SK-N-SH (cell line): ENCODE data around the gene ALDOB. TPM values are rescaled to one million over a fixed set of nuclear protein-coding genes. Genes with fewer than 3 reads are reported as not detected.

ENCODE experiments used
- CTCF ChIA-PET: fragments of 300-600, 350-600 bp; formaldehyde crosslinking; extraction: SDS; loops from one replicate; lab custom pipeline; 2021; lab: Yijun Ruan, JAX
- POLR2A ChIA-PET: fragments of 350-600 bp; sonication (Branson Sonifier 250); formaldehyde crosslinking; extraction: SDS; loops from one replicate; lab custom pipeline; 2020; ENCODE audit warnings: antibody characterized with exemption, inconsistent platforms; lab: Yijun Ruan, JAX
- DNase-seq: peaks from one replicate; pipeline ENCODE4 v3.0.0; 2012
- H2AFZ ChIP-seq: fragments of 200-600 bp; sonication (generic); 2 replicates; pipeline ENCODE4 v1.8.1; 2016; ENCODE audit warnings: antibody characterized with exemption, mild to moderate bottlenecking, low read depth
- H3F3A ChIP-seq: fragments of 200-600 bp; sonication (generic); replicated peaks from 2 replicates; pipeline ENCODE3; 2016; ENCODE audit warnings: antibody characterized with exemption, mild to moderate bottlenecking; ENCODE audit not compliant: insufficient read depth
- H3K27ac ChIP-seq, 2 experiments: fragments of 200-500 bp in 1 of 2; fragments of 200-600 bp in 1 of 2; sonication (Bioruptor generic) in 1 of 2; sonication (generic), shearing (Covaris generic) in 1 of 2; 2 replicates each; pipeline versions ENCODE4 v1.5.1 to v1.6.1; 2014 to 2016; ENCODE audit warnings: low read depth in 2 of 2, inconsistent platforms in 1 of 2, low read length in 1 of 2, mild to moderate bottlenecking in 1 of 2, mixed read lengths in 1 of 2
- H3K27me3 ChIP-seq: fragments of 200-600 bp; sonication (generic), shearing (Covaris generic); 2 replicates; pipeline ENCODE4 v1.6.1; 2016; ENCODE audit warnings: mixed run types; ENCODE audit not compliant: insufficient read depth
- H3K36me3 ChIP-seq, 2 experiments: fragments of 200-500 bp in 1 of 2; fragments of 200-600 bp in 1 of 2; sonication (Bioruptor generic) in 1 of 2; sonication (generic) in 1 of 2; replicated peaks in 1 of 2; 2 replicates each; pipeline versions ENCODE3 to v1.5.1; 2014 to 2016; ENCODE audit warnings: low read length in 1 of 2, mild to moderate bottlenecking in 1 of 2; ENCODE audit not compliant: insufficient read depth in 2 of 2, control insufficient read depth in 1 of 2
- H3K4me1 ChIP-seq, 2 experiments: fragments of 200-500 bp in 1 of 2; fragments of 200-600 bp in 1 of 2; sonication (Bioruptor generic) in 1 of 2; sonication (generic), shearing (Covaris generic) in 1 of 2; 2 replicates each; pipeline versions ENCODE4 v1.5.1 to v1.6.1; 2014 to 2016; ENCODE audit warnings: low read depth in 1 of 2, low read length in 1 of 2, mixed run types in 1 of 2; ENCODE audit not compliant: insufficient read depth in 2 of 2, control insufficient read depth in 1 of 2
- H3K4me2 ChIP-seq: fragments of 200-600 bp; sonication (generic), shearing (Covaris generic); 2 replicates; pipeline ENCODE4 v1.6.1; 2017; ENCODE audit warnings: mixed run types
- H3K4me3 ChIP-seq, 2 experiments: fragments of 200-500 bp in 1 of 2; fragments of 200-600 bp in 1 of 2; sonication (Bioruptor generic) in 1 of 2; sonication (generic), shearing (Covaris generic) in 1 of 2; 2 replicates each; pipeline versions ENCODE4 v1.5.1 to v1.8.1; 2014 to 2016; ENCODE audit warnings: low read depth in 2 of 2, inconsistent platforms in 1 of 2, low read length in 1 of 2, mild to moderate bottlenecking in 1 of 2, mixed read lengths in 1 of 2, moderate library complexity in 1 of 2
- H3K79me2 ChIP-seq: fragments of 200-600 bp; sonication (generic); 2 replicates; pipeline ENCODE4 v1.8.1; 2017; ENCODE audit warnings: mild to moderate bottlenecking; ENCODE audit not compliant: insufficient read depth
- H3K9ac ChIP-seq: fragments of 200-600 bp; sonication (generic); 2 replicates; pipeline ENCODE4 v1.6.1; 2017; ENCODE audit warnings: mixed run types
- H3K9me2 ChIP-seq: fragments of 200-600 bp; sonication (generic); 2 replicates; pipeline ENCODE4 v1.6.1; 2017; ENCODE audit warnings: mixed run types
- H3K9me3 ChIP-seq: fragments of 200-600 bp; sonication (generic); 2 replicates; pipeline ENCODE4 v1.6.1; 2017; ENCODE audit warnings: mixed run types, mild to moderate bottlenecking, moderate library complexity
- H4K20me1 ChIP-seq: fragments of 200-600 bp; sonication (generic); 2 replicates; pipeline ENCODE4 v1.6.1; 2017; ENCODE audit warnings: mild to moderate bottlenecking, mixed run types; ENCODE audit not compliant: insufficient read depth
- CHD2 ChIP-seq: fragments of 150-350 bp; IDR thresholded peaks from 2 replicates; pipeline ENCODE4 v1.6.1; 2018; ENCODE audit warnings: low read length; ENCODE audit not compliant: partially characterized antibody
- ELF1 ChIP-seq: IDR thresholded peaks from 2 replicates; pipeline ENCODE4 v1.4.0; 2012
- FOXJ3 ChIP-seq: sonication (generic); formaldehyde crosslinking; IDR thresholded peaks from 2 replicates; pipeline ENCODE4 v1.5.1; 2020; ENCODE audit warnings: mild to moderate bottlenecking, missing genetic modification reagents
- FOXM1 ChIP-seq: IDR thresholded peaks from 2 replicates; pipeline ENCODE4 v1.4.0; 2012; ENCODE audit warnings: low read depth, mild to moderate bottlenecking
- GABPA ChIP-seq: IDR thresholded peaks from 2 replicates; pipeline ENCODE4 v1.4.0; 2012; ENCODE audit warnings: low read depth, mild to moderate bottlenecking
- GATA2 ChIP-seq: sonication (generic); formaldehyde crosslinking; IDR thresholded peaks from 2 replicates; pipeline ENCODE4 v1.5.0; 2020; ENCODE audit warnings: mild to moderate bottlenecking, missing genetic modification reagents
- JUND ChIP-seq: IDR thresholded peaks from 2 replicates; pipeline ENCODE4 v1.4.0; 2012
- MAX ChIP-seq: IDR thresholded peaks from 2 replicates; pipeline ENCODE4 v1.4.0; 2012; ENCODE audit warnings: low read depth
- MEF2A ChIP-seq: IDR thresholded peaks from 2 replicates; pipeline ENCODE4 v1.4.0; 2012; ENCODE audit warnings: low read depth, borderline replicate concordance
- MXI1 ChIP-seq: IDR thresholded peaks from 2 replicates; pipeline ENCODE4 v1.6.1; 2012; ENCODE audit warnings: mild to moderate bottlenecking, low read depth, low read length, improper control_type of control experiment
- NRF1 ChIP-seq: IDR thresholded peaks from 2 replicates; pipeline ENCODE4 v1.6.1; 2012; ENCODE audit warnings: low read depth, mild to moderate bottlenecking, low read length
- RAD21 ChIP-seq: IDR thresholded peaks from 2 replicates; pipeline ENCODE4 v1.6.1; 2012; ENCODE audit warnings: mild to moderate bottlenecking, low read length
- REST ChIP-seq: IDR thresholded peaks from 2 replicates; pipeline ENCODE4 v1.6.1; 2012; ENCODE audit warnings: mild to moderate bottlenecking, low read depth, low read length, moderate library complexity
- RXRA ChIP-seq: IDR thresholded peaks from 2 replicates; pipeline ENCODE4 v1.4.0; 2012; ENCODE audit warnings: low read depth, mild to moderate bottlenecking, borderline replicate concordance
- SMC3 ChIP-seq: IDR thresholded peaks from 2 replicates; pipeline ENCODE4 v1.6.1; 2012; ENCODE audit warnings: low read depth, low read length, improper control_type of control experiment
- TAF1 ChIP-seq: IDR thresholded peaks from 2 replicates; pipeline ENCODE4 v1.6.1; 2012; ENCODE audit warnings: low read depth, mild to moderate bottlenecking, low read length, moderate library complexity, borderline replicate concordance
- TCF12 ChIP-seq: IDR thresholded peaks from 2 replicates; pipeline ENCODE4 v1.4.0; 2012
- TEAD4 ChIP-seq: IDR thresholded peaks from 2 replicates; pipeline ENCODE4 v1.4.0; 2012; ENCODE audit warnings: mild to moderate bottlenecking, borderline replicate concordance; ENCODE audit not compliant: insufficient read depth
- YY1 ChIP-seq: IDR thresholded peaks from 2 replicates; pipeline ENCODE4 v1.4.0; 2012; ENCODE audit warnings: low read depth, mild to moderate bottlenecking
- ZBTB33 ChIP-seq: IDR thresholded peaks from 2 replicates; pipeline ENCODE4 v1.4.0; 2012; ENCODE audit warnings: low read depth, borderline replicate concordance
- WGBS: methylation state at CpG from one replicate; pipeline ENCODE4 v1.1.6; 2017; ENCODE audit warnings: low lambda C conversion rate; 5-methylcytosine and 5-hydroxymethylcytosine counted together
- polyA plus RNA-seq, 3 experiments: library from polyadenylated mRNA; depleted of rRNA; stranded (reverse); fragments of >200 nt; gene quantifications; 2 replicates each; pipeline ENCODE4 v1.2.3, GENCODE V29; 2012
- TF ChIP-seq, protein P1 (sequence below): IDR thresholded peaks from 2 replicates; pipeline ENCODE4 v1.4.0; 2012; ENCODE audit warnings: low read depth, borderline replicate concordance

Gene ALDOB
- polyA plus RNA-seq, 1 of the 3 experiments (the other 2 are of a cell fraction), result not detected

- TF ChIP-seq REST (no peak), GABPA (no peak), RXRA (no peak), MAX (no peak), SMC3 (no peak)
- TF ChIP-seq, protein P1, sequence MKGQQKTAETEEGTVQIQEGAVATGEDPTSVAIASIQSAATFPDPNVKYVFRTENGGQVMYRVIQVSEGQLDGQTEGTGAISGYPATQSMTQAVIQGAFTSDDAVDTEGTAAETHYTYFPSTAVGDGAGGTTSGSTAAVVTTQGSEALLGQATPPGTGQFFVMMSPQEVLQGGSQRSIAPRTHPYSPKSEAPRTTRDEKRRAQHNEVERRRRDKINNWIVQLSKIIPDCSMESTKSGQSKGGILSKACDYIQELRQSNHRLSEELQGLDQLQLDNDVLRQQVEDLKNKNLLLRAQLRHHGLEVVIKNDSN, result no peak
- TF ChIP-seq, all 33 proteins: peak for 0
Observed at GRCh38 chr9:101372327-101373118, 63.1 kb downstream of the ALDOB start (continued).

GRCh38 chr9:101371813-101372212 is 63.8 kb downstream of the ALDOB start:
- H3K27me3 ChIP-seq, result no peaks in the 10 kb centered on the region
- DNase-seq, result no peak
- no peak for TF ChIP-seq FOXM1
- no peak for TF ChIP-seq MXI1
- no peak for TF ChIP-seq TEAD4
- no peak for TF ChIP-seq REST
- no peak for TF ChIP-seq CHD2
- no peak for TF ChIP-seq TAF1
- no peak for TF ChIP-seq FOXJ3 (CRISPR knock-in tag)
- no peak for TF ChIP-seq JUND
- TF ChIP-seq ZBTB33, result no peak
- TF ChIP-seq ELF1, result no peak
- no peak for TF ChIP-seq TCF12
- no peak for TF ChIP-seq YY1
- TF ChIP-seq GATA2 (CRISPR knock-in tag), result no peak
- TF ChIP-seq RAD21, result no peak
- no peak for TF ChIP-seq MAX
- TF ChIP-seq MEF2A, result no peak
- TF ChIP-seq NRF1, result no peak

More at GRCh38 chr9:101371813-101372212, 63.8 kb downstream of the ALDOB start:
- Histone ChIP-seq H3K9ac (no peak overlapping the region), H3K9me3 (no peaks in the 10 kb centered on the region), H3F3A (peaks cover 16% of the 10 kb centered on the region), H4K20me1 (no peaks in the 10 kb centered on the region), H2AFZ (no peak overlapping the region), H3K27ac (no peak overlapping the region), H3K4me3 (no peak overlapping the region), H3K36me3 (no peaks in the 10 kb centered on the region), H3K9me2 (no peaks in the 10 kb centered on the region), H3K4me2 (no peak overlapping the region), H3K79me2 (no peaks in the 10 kb centered on the region), H3K4me1 (peaks cover 0 to 10% of the 10 kb centered on the region in 2 experiments; a peak in 2 of 4 replicates)
- WGBS, result 66% methylated on average over 3 of the region's 3 CpGs
- POLR2A ChIA-PET, result no interaction called here
- CTCF ChIA-PET, result interaction anchor here (1.4 kb wide), 1 partner anchor 16 kb away, joined by 3 read pairs; no protein-coding TSS in a partner anchor
